Loucy (cell line): Measurements from ENCODE around the gene CDYL.
A peak's percentile ranks its signal among the peaks of the same experiment; 100 is the strongest.

Experiments
- H2AFZ ChIP-seq: fragments of 200-600 bp; sonication (generic); 2 replicates; pipeline ENCODE4 v1.6.0; 2016; ENCODE audit warnings: antibody characterized with exemption, mild to moderate bottlenecking, low read length, moderate library complexity
- H3F3A ChIP-seq: fragments of 200-600 bp; 2 replicates; pipeline ENCODE4 v1.6.0; 2016; ENCODE audit warnings: antibody characterized with exemption, low read depth, mild to moderate bottlenecking
- H3K27me3 ChIP-seq: fragments of 200-600 bp; sonication (generic); 2 replicates; pipeline ENCODE4 v1.6.1; 2014; ENCODE audit warnings: low read length, mild to moderate bottlenecking; ENCODE audit not compliant: insufficient read depth, poor library complexity, severe bottlenecking
- H3K36me3 ChIP-seq: fragments of 200-600 bp; sonication (generic); 2 replicates; pipeline ENCODE4 v1.6.1; 2016; ENCODE audit warnings: low read length; ENCODE audit not compliant: insufficient read depth
- H3K4me1 ChIP-seq: fragments of 200-600 bp; sonication (generic); 2 replicates; pipeline ENCODE4 v1.5.1; 2014; ENCODE audit warnings: low read length, mild to moderate bottlenecking; ENCODE audit not compliant: insufficient read depth, poor library complexity, severe bottlenecking
- H3K4me2 ChIP-seq: fragments of 200-600 bp; sonication (generic); 2 replicates; pipeline ENCODE4 v1.6.0; 2014; ENCODE audit warnings: antibody characterized with exemption, low read length, low read depth, mild to moderate bottlenecking; ENCODE audit not compliant: poor library complexity, severe bottlenecking
- H3K4me3 ChIP-seq: fragments of 200-600 bp; sonication (generic); 2 replicates; pipeline ENCODE4 v1.5.1; 2014; ENCODE audit warnings: low read length, mild to moderate bottlenecking, mixed read lengths; ENCODE audit not compliant: poor library complexity, severe bottlenecking
- H3K79me2 ChIP-seq: fragments of 200-600 bp; sonication (generic); 2 replicates; pipeline ENCODE4 v1.6.1; 2014; ENCODE audit warnings: low read length; ENCODE audit not compliant: insufficient read depth
- H3K9ac ChIP-seq: fragments of 200-600 bp; sonication (generic); 2 replicates; pipeline ENCODE4 v1.6.0; 2014; ENCODE audit warnings: mild to moderate bottlenecking, low read depth, low read length, moderate library complexity; ENCODE audit not compliant: poor library complexity, severe bottlenecking
- H3K9me2 ChIP-seq: fragments of 200-600 bp; sonication (generic); replicated peaks from 2 replicates; pipeline ENCODE4 v1.6.1; 2016; ENCODE audit warnings: low read depth, low read length, mixed read lengths
- H3K9me3 ChIP-seq: fragments of 200-600 bp; sonication (generic); 2 replicates; pipeline ENCODE4 v1.6.1; 2014; ENCODE audit warnings: mild to moderate bottlenecking, antibody characterized with exemption, low read length, low read depth; ENCODE audit not compliant: insufficient read depth
- H4K20me1 ChIP-seq: fragments of 200-600 bp; sonication (generic); 2 replicates; pipeline ENCODE4 v1.6.0; 2014; ENCODE audit warnings: antibody characterized with exemption, low read length, mild to moderate bottlenecking; ENCODE audit not compliant: insufficient read depth, poor library complexity, severe bottlenecking
- CTCF ChIP-seq: fragments of 200-600 bp; sonication (generic); conservative IDR thresholded peaks from 2 replicates; pipeline ENCODE4 v1.5.1; 2014; ENCODE audit warnings: mild to moderate bottlenecking, antibody characterized with exemption, low read length
- EZH2phosphoT487 ChIP-seq: fragments of 200-600 bp; IDR thresholded peaks from 2 replicates; pipeline ENCODE4 v1.6.1; 2018; ENCODE audit warnings: antibody characterized with exemption, mild to moderate bottlenecking, moderate library complexity, borderline replicate concordance

The CDYL gene

DNA sequence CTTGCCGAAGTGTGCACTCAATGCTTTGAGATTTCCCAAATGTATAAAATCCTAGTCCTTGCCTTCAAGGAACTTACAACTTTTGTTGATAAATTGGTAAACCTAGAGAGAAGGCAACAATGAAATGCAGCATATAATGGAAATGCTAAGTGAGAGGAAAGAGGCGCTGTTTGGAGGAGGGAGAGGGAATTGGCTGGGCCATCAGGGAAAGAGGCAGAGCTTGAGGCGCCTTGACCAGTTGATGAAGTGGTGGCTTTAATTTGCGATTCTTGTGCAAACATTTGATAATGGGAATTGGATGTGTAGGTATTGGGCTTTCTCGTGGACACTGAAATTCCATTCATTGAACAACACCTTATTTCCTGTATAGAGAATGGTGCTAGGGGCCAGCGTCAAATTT lies 1.9 kb upstream of the CDYL start:
- peaks cover 24% of the 10 kb centered on the region for H3K79me2 ChIP-seq
- no peaks in the 10 kb centered on the region for H3K27me3 ChIP-seq
- H3F3A ChIP-seq: no peaks in the 10 kb centered on the region; the same call in 1 of the 2 replicates
- H3K9me2 ChIP-seq: no peaks in the 10 kb centered on the region
- peaks cover 21% of the 10 kb centered on the region for H3K4me1 ChIP-seq
- no peaks in the 10 kb centered on the region for H3K9me3 ChIP-seq
- no peaks in the 10 kb centered on the region for H3K36me3 ChIP-seq
- H3K9ac ChIP-seq: no peak overlapping the region
- TF ChIP-seq CTCF: no peak
- TF ChIP-seq EZH2phosphoT487: no peak
- H3K4me3 ChIP-seq: no peak overlapping the region
- H2AFZ ChIP-seq: no peak overlapping the region
- peaks cover 24% of the 10 kb centered on the region for H4K20me1 ChIP-seq
- no peak overlapping the region for H3K4me2 ChIP-seq

GRCh38 chr6:4774715-4775493 lies 1.3 kb upstream of the CDYL start:
- Histone ChIP-seq H3K79me2 (peaks cover 30% of the 10 kb centered on the region), H2AFZ (no peak overlapping the region), H3K9ac (no peak overlapping the region), H3K4me2 (no peak overlapping the region), H3K4me1 (peaks cover 27% of the 10 kb centered on the region), H4K20me1 (peaks cover 30% of the 10 kb centered on the region), H3K36me3 (no peaks in the 10 kb centered on the region), H3K9me2 (no peaks in the 10 kb centered on the region), H3K4me3 (no peak overlapping the region), H3K9me3 (no peaks in the 10 kb centered on the region), H3F3A (no peaks in the 10 kb centered on the region; the same call in 1 of the 2 replicates), H3K27me3 (no peaks in the 10 kb centered on the region)
- TF ChIP-seq CTCF: no peak
- no peak for TF ChIP-seq EZH2phosphoT487

GRCh38 chr6:4775494-4776130 lies 592 bp upstream of the CDYL start:
- H3K79me2 ChIP-seq: peaks cover 36% of the 10 kb centered on the region
- H3K36me3 ChIP-seq: no peaks in the 10 kb centered on the region

More at GRCh38 chr6:4775494-4776130, 592 bp upstream of the CDYL start:
- TF ChIP-seq CTCF: no peak
- TF ChIP-seq EZH2phosphoT487: no peak
- Histone ChIP-seq H3K9me2 (no peaks in the 10 kb centered on the region), H3K9ac (no peak overlapping the region), H3F3A (no peaks in the 10 kb centered on the region; the same call in 1 of the 2 replicates), H3K4me2 (no peak overlapping the region), H2AFZ (peak overlapping the region; percentile 66; the same call in 1 of the 2 replicates), H3K9me3 (no peaks in the 10 kb centered on the region), H3K4me1 (peaks cover 31% of the 10 kb centered on the region), H3K4me3 (peak overlapping the region; percentile 61), H4K20me1 (peaks cover 35% of the 10 kb centered on the region), H3K27me3 (no peaks in the 10 kb centered on the region)
